Measurements from ENCODE around the gene LRRC7.
"Not testable (repeated sequence)": the region's sequence is repeated elsewhere in the genome, so short reads cannot be mapped to it uniquely, and the experiment has no call there.

The LRRC7 gene

GRCh38 chr1:69787151-69787550 is 219.4 kb downstream of the LRRC7 start:
- no peak for DNase-seq

- DNase-seq, result no peak
Measured at GRCh38 chr1:69791311-69791710, 223.6 kb downstream of the LRRC7 start.

- DNase-seq, result no peak
Measured at GRCh38 chr1:69794831-69795230, 227.1 kb downstream of the LRRC7 start.

- DNase-seq, result no peak
Measured at GRCh38 chr1:69814926-69815325, 247.2 kb downstream of the LRRC7 start.

GRCh38 chr1:69824932-69825331 is 257.2 kb downstream of the LRRC7 start:
- DNase-seq, result no peak

GRCh38 chr1:69827732-69828131 is 260.0 kb downstream of the LRRC7 start:
- no peak for DNase-seq

- no peak for DNase-seq
Measured at GRCh38 chr1:69833536-69833935, 265.8 kb downstream of the LRRC7 start.

- no peak for DNase-seq
Measured at GRCh38 chr1:69834336-69834735, 266.6 kb downstream of the LRRC7 start.

- DNase-seq, result no peak
Measured at GRCh38 chr1:69835955-69836354, 268.2 kb downstream of the LRRC7 start.

- no peak for DNase-seq
Measured at GRCh38 chr1:69836971-69837636, 269.4 kb downstream of the LRRC7 start.

- no peak for DNase-seq
Measured at GRCh38 chr1:69842326-69842725, 274.6 kb downstream of the LRRC7 start.

GRCh38 chr1:69845655-69846054 is 277.9 kb downstream of the LRRC7 start:
- no peak for DNase-seq

- DNase-seq, result no peak
Measured at GRCh38 chr1:69846267-69846666, 278.5 kb downstream of the LRRC7 start.

- no peak for DNase-seq
Measured at GRCh38 chr1:69847670-69848069, 279.9 kb downstream of the LRRC7 start.

- DNase-seq, result no peak
Measured at GRCh38 chr1:69852151-69852550, 284.4 kb downstream of the LRRC7 start.

- no peak for DNase-seq
Measured at GRCh38 chr1:69852706-69853105, 285.0 kb downstream of the LRRC7 start.

- no peak for DNase-seq
Measured at GRCh38 chr1:69858534-69858933, 290.8 kb downstream of the LRRC7 start.

GRCh38 chr1:69861641-69862040 is 293.9 kb downstream of the LRRC7 start:
- no peak for DNase-seq

GRCh38 chr1:69862906-69863305 is 295.2 kb downstream of the LRRC7 start:
- no peak for DNase-seq

- DNase-seq, result no peak
Measured at GRCh38 chr1:69863704-69864103, 296.0 kb downstream of the LRRC7 start.

GRCh38 chr1:69871412-69871811 is 303.7 kb downstream of the LRRC7 start:
- DNase-seq, result no peak

GRCh38 chr1:69878338-69878737 is 310.6 kb downstream of the LRRC7 start:
- DNase-seq, result no peak

- DNase-seq, result not testable (repeated sequence)
Measured at GRCh38 chr1:69888016-69888415, 320.3 kb downstream of the LRRC7 start.

- DNase-seq, result no peak
Measured at GRCh38 chr1:69888657-69889056, 320.9 kb downstream of the LRRC7 start.

- no peak for DNase-seq
Measured at GRCh38 chr1:69898403-69898947, 330.8 kb downstream of the LRRC7 start.
